Ovary (tissue), 9 donors: ENCODE measurements around the gene YTHDF1. TPM values are rescaled to one million over a fixed set of nuclear protein-coding genes. Genes with fewer than 3 reads are reported as not detected.

Experiments
- DNase-seq, 5 donors: peaks; one replicate each; pipeline ENCODE4 v3.0.0-alpha.2; 2019 to 2020
- H3K27ac ChIP-seq, 2 donors: fragments of 200-600 bp; one replicate each; pipeline versions ENCODE4 v1.5.1 to v1.8.0; 2019 to 2022
- H3K27me3 ChIP-seq: fragments of 200-600 bp; one replicate; pipeline ENCODE4 v1.8.0; 2022
- H3K36me3 ChIP-seq: fragments of 200-600 bp; sonication (generic); one replicate; pipeline ENCODE4 v1.5.1; 2019
- H3K4me1 ChIP-seq: one replicate; pipeline ENCODE4 v1.8.1; 2013; ENCODE audit warnings: mild to moderate bottlenecking, moderate library complexity; ENCODE audit not compliant: insufficient read depth
- H3K4me3 ChIP-seq: fragments of 200-600 bp; sonication (generic); one replicate; pipeline ENCODE4 v1.5.1; 2017
- H3K9me3 ChIP-seq, 2 donors: fragments of 200-600 bp in 1 of 2; sonication (generic) in 1 of 2; one replicate each; pipeline versions ENCODE4 v1.5.1 to v1.8.1; 2013 to 2019; ENCODE audit warnings: mild to moderate bottlenecking in 1 of 2, moderate library complexity in 1 of 2
- EP300 ChIP-seq: sonication (generic); formaldehyde crosslinking; IDR thresholded peaks from one replicate; pipeline ENCODE4 v1.6.1; 2017; ENCODE audit warnings: antibody characterized with exemption
- POLR2A ChIP-seq: fragments of 450-650 bp; IDR thresholded peaks from one replicate; pipeline ENCODE4 v1.6.1; 2017; ENCODE audit warnings: antibody characterized with exemption, mild to moderate bottlenecking, moderate library complexity
- WGBS, 3 donors: extraction: QIAGEN DNeasy Blood & Tissue Kit in 1 of 3; methylation state at CpG; one replicate each; pipeline versions ENCODE4 v1.1.5 to v1.1.7; 2013 to 2017; 5-methylcytosine and 5-hydroxymethylcytosine counted together
- intact Hi-C, 4 donors: fragments of 100-400 bp; cut with DNase I; formaldehyde crosslinking; loops; one replicate each; pipeline versions ENCODE4 v1.11.0 to v1.15.1; 2022 to 2023
- polyA plus RNA-seq, 2 donors: library from polyadenylated mRNA; stranded (reverse); fragments of 200-250 nt in 1 of 2; fragments of 350-450 nt in 1 of 2; fragmentation: Illumina TruSeq in 1 of 2; extraction: RNeasy Lipid Tissue Mini Kit (QIAGEN cat#74804) in 1 of 2; gene quantifications; one replicate each; pipeline ENCODE4 v1.2.3, GENCODE V29; 2013 to 2014
- total RNA-seq, 7 donors: library from RNA; depleted of rRNA in 2 of 7; stranded (reverse); fragments of >200 nt in 2 of 7; fragmentation: NEBNext Ultra II Directional in 3 of 7; extraction: Animal tissue kit (Norgen Biotek cat#: 25700) in 3 of 7; gene quantifications; one replicate each; pipeline versions ENCODE4 v1.1.0 to v1.2.4, GENCODE V29; 2016 to 2023
- TF ChIP-seq, protein P1 (sequence below), 3 donors: fragments of 450-650 bp in 2 of 3; fragments of 200-600 bp in 1 of 3; IDR thresholded peaks; one replicate each; pipeline versions ENCODE4 v1.5.1 to v1.8.0; 2016 to 2022; ENCODE audit warnings: antibody characterized with exemption in 3 of 3, mild to moderate bottlenecking in 1 of 3
- donor health status: DM: no; HTN: no; CAD: no; lungs with moderate emphysema.
- donor health status: DM: no; HTN: no; CAD: no.
- donor health status: Bipolar disorder and iron deficiency.
- donor health status: DM: yes; HTN: yes; CAD: no.
- donor health status: DM: no; HTN: no; CAD: no.
- donor health status: DM: yes; HTN: yes; CAD: no.

The YTHDF1 gene
- total and polyA plus RNA-seq, 9 donors: 17.0 to 39.4 (median 30.5) TPM

- Histone ChIP-seq H3K9me3 (no peaks in the 10 kb centered on the region), H3K4me3 (no peak overlapping the region), H3K27me3 (no peaks in the 10 kb centered on the region), H3K36me3 (no peaks in the 10 kb centered on the region), H3K27ac (no peak overlapping the region), H3K4me1 (no peaks in the 10 kb centered on the region)
- intact Hi-C loops: loop anchor here in 1 of 4 donors (10.0 kb wide), 1 partner anchor 193 kb away; no protein-coding TSS in a partner anchor
- TF ChIP-seq POLR2A (no peak), EP300 (no peak)
- TF ChIP-seq, protein P1, sequence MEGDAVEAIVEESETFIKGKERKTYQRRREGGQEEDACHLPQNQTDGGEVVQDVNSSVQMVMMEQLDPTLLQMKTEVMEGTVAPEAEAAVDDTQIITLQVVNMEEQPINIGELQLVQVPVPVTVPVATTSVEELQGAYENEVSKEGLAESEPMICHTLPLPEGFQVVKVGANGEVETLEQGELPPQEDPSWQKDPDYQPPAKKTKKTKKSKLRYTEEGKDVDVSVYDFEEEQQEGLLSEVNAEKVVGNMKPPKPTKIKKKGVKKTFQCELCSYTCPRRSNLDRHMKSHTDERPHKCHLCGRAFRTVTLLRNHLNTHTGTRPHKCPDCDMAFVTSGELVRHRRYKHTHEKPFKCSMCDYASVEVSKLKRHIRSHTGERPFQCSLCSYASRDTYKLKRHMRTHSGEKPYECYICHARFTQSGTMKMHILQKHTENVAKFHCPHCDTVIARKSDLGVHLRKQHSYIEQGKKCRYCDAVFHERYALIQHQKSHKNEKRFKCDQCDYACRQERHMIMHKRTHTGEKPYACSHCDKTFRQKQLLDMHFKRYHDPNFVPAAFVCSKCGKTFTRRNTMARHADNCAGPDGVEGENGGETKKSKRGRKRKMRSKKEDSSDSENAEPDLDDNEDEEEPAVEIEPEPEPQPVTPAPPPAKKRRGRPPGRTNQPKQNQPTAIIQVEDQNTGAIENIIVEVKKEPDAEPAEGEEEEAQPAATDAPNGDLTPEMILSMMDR (IDR thresholded peaks at IDR 0.05): no peak
- 76 to 78% (median 76%) methylated on average over 24 of the region's 24 CpGs for WGBS, 3 donors
- no peak for DNase-seq
Observed at GRCh38 chr20:63247671-63248228, 31.8 kb upstream of the YTHDF1 start.

DNA sequence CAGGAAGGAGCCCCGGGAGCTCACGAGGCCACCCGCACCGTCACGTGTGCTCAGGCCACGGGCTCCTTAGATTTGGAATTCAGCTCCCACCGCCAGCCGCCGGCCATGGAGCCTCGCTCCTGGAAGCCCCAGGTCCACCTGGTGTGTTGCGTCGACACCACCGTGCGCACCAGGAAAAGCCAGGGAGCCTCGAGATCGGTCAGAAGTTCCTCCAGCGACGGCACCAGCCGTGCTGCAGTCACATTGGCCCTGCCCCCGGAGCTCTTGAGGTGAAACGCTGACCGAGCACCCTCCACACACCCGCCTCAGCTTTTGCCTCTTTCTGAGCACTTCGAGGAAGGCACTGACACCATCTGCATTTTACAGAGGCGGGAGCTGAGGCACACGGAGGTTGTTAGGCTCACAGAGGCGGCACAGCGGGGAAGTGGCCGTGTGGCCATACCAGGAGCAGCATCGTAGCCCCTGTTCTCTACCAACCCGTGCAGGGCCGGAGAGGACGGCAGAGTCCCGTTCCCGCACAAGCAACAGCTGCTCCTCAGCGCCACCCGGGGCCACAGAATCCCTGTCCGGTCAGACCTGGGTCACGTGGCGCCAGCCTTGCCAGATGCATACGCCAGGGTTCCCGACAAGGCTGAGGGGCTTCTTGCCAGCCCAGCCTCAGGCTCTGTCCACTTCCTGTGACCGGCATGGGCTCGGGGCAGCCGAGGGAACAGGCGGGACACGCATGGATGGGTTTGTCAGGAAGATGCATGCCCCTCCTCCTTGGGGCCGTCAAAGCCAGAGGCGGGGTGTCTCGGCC, 30.8 kb upstream of the YTHDF1 start:
- Histone ChIP-seq H3K36me3 (no peaks in the 10 kb centered on the region), H3K27ac (no peak overlapping the region), H3K9me3 (no peaks in the 10 kb centered on the region), H3K4me3 (no peak overlapping the region), H3K4me1 (no peaks in the 10 kb centered on the region), H3K27me3 (no peaks in the 10 kb centered on the region)
- TF ChIP-seq POLR2A (no peak), EP300 (no peak)
- TF ChIP-seq, protein P1 (IDR thresholded peaks at IDR 0.05): no peak
- 62 to 73% (median 68%) methylated on average over 49 to 50 of the region's 50 CpGs for WGBS, 3 donors
- DNase-seq: no peak
- intact Hi-C loops: loop anchor here in 1 of 4 donors (10.0 kb wide), 1 partner anchor 192 kb away; no protein-coding TSS in a partner anchor

DNA sequence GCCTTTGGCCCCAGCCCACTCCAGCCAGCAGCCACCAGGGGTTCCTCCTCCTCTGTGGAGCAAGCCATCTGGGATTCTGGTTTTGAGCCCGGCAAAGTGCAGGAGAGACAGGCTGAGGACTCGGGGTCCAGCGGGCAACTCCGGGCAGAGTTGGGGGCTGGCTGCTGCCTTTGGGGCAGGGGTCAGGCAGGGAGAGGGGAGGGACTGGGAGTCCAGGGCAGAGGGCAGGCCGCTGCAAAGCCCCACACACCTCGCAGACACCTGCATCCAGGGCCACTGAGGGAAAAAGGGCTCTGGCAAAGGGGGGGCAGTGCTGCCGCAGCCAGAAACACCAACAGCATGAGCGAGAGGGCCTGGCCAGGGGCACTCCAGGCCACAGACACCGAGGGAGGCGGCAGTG, 28.5 kb upstream of the YTHDF1 start:
- Histone ChIP-seq H3K36me3 (no peaks in the 10 kb centered on the region), H3K4me3 (no peak overlapping the region), H3K9me3 (no peaks in the 10 kb centered on the region), H3K27ac (no peak overlapping the region), H3K27me3 (no peaks in the 10 kb centered on the region), H3K4me1 (no peaks in the 10 kb centered on the region)
- DNase-seq: no peak
- TF ChIP-seq, protein P1 (IDR thresholded peaks at IDR 0.05): no peak
- no peak for TF ChIP-seq EP300
- no peak for TF ChIP-seq POLR2A
- intact Hi-C loops: loop anchor here in 1 of 4 donors (10.0 kb wide), 1 partner anchor 190 kb away; no protein-coding TSS in a partner anchor
- 75 to 85% (median 84%) methylated on average over 9 to 10 of the region's 10 CpGs for WGBS, 3 donors

GRCh38 chr20:63243604-63244247, 27.8 kb upstream of the YTHDF1 start:
- Histone ChIP-seq H3K36me3 (no peaks in the 10 kb centered on the region), H3K4me3 (no peak overlapping the region), H3K27ac (no peak overlapping the region), H3K4me1 (no peaks in the 10 kb centered on the region), H3K9me3 (no peaks in the 10 kb centered on the region), H3K27me3 (no peaks in the 10 kb centered on the region)
- intact Hi-C loops: loop anchor here in 1 of 4 donors (10.0 kb wide), 1 partner anchor 189 kb away; no protein-coding TSS in a partner anchor
- no peak for DNase-seq
- TF ChIP-seq, protein P1 (IDR thresholded peaks at IDR 0.05): no peak
- 74 to 84% (median 82%) methylated on average over 25 of the region's 25 CpGs for WGBS, 3 donors
